Erythroblast (primary cell): ENCODE results near the gene TH.

ENCODE experiments used
- DNase-seq, 2 experiments: peaks; one replicate each; lab custom pipeline; 2025; lab: John Stamatoyannopoulos, UW
- GATA1 ChIP-seq: IDR thresholded peaks from 2 replicates; pipeline ENCODE4 v1.6.1; 2011; ENCODE audit warnings: low read depth, mild to moderate bottlenecking, control low read depth, low read length, moderate library complexity
- POLR2A ChIP-seq: IDR thresholded peaks from 2 replicates; pipeline ENCODE4 v1.6.1; 2011; ENCODE audit warnings: mild to moderate bottlenecking, low read length

Gene TH

DNA sequence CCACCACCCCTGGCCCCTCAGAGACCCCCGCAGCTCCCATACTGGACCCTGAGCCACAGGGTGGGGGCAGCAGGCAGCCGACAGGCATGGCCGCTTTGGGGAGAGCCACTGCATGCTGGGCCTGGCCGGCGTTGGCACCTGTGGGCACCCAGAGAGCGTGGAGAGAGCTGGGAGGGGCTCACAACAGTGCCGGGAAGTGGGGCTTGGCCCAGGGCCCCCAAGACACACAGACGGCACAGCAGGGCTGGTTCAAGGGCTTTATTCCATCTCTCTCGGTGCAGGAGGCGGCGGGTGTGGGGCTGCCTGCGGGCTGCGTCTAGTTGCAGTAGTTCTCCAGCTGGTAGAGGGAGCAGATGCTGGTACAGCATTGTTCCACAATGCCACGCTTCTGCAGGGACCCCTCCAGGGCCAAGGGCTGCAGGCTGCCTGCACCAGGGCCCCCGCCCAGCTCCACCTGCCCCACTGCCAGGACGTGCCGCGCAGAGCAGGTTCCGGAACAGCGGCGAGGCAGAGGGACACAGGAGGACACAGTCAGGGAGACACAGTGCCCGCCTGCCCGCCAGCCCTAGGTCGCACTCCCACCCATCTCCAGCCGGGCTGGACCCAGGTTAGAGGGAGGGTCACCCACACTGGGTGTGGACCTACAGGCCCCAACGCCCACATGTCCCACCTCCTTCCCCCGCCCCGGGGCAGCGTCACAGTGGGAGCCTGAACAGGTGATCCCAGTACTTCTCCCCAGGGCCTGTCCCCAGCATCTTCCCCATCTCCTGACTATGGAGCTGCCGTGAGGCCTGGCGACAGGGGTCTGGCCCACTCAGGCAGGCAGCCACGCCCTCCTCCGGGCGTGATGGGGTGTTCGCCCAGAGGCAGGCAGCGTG is 11.8 kb downstream of the TH start:
- TF ChIP-seq POLR2A (no peak), GATA1 (no peak)
- no peak for DNase-seq

- no peak for DNase-seq
- TF ChIP-seq GATA1 (no peak), POLR2A (no peak)
These were observed 12.6 kb downstream of the TH start for GRCh38 chr11:2158966-2159365.

GRCh38 chr11:2158296-2158737 is 13.3 kb downstream of the TH start:
- DNase-seq, result no peak
- no peak for TF ChIP-seq POLR2A
- TF ChIP-seq GATA1, result no peak

DNA sequence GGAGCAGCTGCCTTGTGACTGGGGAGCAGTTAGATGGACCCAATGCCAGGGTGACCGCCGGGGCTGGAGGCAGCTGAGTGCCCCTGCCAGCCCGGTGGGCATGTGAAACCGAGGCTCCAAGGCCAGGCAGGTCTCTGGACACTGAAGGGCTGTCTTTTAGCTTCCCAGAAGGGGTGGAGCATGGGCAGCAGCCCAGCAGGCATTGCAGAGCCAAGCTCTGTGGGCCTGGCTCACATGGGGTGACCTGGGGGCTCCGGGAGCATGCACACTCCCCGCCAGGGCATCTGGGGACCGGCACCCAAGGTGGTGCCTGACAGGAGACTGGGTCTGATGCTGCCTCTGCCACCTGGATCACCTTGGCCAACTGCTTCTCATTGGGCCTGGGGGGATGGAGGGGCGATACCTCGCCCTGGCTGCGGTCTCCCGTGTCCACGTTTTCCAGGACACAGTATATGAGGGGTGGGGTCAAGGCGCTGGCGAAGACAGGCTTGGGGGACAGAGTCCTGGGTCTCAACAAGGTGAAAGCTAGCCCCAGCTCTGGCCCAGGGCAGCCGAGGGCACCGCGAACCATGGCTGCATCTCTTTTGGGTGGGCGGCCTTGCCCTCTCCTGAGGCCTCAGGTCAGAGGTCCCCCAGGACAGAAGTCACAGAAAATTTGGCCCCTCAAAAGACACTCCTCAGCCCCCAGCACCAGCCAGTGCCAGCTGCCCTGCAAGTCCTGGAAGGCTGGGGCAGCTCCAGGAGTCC is 14.1 kb downstream of the TH start:
- DNase-seq, result no peak

DNA sequence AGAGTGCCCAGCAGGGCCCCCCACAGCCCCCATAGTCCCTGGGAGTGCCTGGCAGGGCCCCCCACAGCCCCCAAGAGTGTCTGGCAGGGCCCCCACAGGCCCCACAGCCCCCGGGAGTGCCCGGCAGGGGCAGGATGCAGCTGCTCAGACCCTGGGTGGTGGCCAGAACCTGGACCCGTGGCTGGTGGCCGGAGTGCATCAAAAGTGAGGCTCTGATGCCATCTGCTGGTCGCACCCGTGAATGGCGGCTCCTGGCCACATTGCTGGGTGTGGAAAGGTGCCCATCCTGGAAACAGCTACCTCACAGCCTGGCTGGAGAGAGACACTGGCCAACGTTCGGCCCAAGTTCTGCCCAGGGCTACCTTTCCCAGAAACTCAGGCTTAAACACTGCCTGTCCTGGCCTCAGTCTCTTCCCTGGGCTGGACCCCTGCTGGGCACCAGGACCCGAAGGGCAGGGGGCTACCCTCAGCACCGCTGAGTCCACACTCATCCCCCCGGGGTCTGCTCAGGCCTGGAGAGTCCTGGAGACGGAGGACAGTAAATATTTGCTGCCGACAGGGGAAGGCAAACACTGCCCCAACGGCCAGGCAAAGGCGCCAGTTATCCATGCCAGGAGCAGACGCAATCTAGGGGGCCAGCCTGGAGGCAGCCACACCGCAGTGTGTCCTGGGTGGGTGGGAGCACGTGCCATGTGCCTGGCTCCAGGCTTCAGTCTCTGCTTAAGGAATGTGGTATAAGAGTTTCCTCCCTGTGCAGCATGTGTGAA is 15.0 kb downstream of the TH start:
- DNase-seq, result peak; percentile 39 to 60

More for the DNA sequence above, 14.1 kb downstream of the TH start:
- TF ChIP-seq POLR2A, result no peak
- no peak for TF ChIP-seq GATA1

DNA sequence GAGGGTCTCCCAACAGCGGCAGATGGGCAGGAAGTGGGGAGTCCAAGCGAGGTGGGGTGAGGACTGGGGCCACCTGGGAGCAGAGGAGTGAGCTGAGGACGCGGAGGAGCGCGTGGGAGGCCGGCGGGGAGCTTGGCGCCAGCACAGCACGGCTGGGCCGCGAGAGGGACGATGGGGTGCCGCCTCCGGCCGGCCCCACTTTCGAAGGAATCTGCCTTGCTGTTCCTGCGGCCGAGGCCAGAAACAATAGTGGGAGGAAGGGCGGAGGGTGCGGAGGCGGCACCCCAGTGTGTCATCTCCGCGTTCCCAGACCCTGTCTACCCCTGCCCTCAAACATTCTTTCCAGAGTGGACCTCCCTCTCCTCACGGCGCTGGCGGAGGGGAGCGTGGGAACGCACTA is 16.1 kb downstream of the TH start:
- TF ChIP-seq POLR2A, result no peak
- no peak for TF ChIP-seq GATA1
- DNase-seq, result no peak

More for the DNA sequence above, 15.0 kb downstream of the TH start:
- no peak for TF ChIP-seq POLR2A
- TF ChIP-seq GATA1, result no peak

DNA sequence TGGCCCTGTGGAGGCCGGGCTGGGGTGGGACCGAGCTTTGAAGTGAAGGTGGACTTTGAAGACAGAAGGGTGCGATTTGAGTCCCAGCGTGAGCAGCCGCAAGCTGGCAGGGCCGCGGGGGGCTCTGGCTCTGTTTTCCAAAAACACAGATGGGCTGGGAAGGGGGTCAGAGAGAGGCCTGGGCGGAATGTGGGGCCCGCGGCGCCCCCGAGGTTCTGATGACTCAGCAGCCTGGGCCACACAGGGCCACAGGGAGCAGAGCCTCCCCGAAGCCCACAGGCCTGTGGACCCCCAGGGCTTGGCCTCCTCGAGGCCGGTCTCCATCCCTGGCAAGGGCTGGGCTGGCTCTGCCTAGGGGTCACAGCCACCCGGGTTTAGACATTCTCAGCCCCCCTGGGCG is 16.7 kb downstream of the TH start:
- DNase-seq, result no peak
- TF ChIP-seq POLR2A (no peak), GATA1 (no peak)

- TF ChIP-seq GATA1 (no peak), POLR2A (no peak)
- DNase-seq, result no peak
These were observed 17.4 kb downstream of the TH start for GRCh38 chr11:2154195-2154585.

GRCh38 chr11:2153581-2154194 is 17.9 kb downstream of the TH start:
- TF ChIP-seq POLR2A, result no peak
- TF ChIP-seq GATA1, result no peak
- no peak for DNase-seq

DNA sequence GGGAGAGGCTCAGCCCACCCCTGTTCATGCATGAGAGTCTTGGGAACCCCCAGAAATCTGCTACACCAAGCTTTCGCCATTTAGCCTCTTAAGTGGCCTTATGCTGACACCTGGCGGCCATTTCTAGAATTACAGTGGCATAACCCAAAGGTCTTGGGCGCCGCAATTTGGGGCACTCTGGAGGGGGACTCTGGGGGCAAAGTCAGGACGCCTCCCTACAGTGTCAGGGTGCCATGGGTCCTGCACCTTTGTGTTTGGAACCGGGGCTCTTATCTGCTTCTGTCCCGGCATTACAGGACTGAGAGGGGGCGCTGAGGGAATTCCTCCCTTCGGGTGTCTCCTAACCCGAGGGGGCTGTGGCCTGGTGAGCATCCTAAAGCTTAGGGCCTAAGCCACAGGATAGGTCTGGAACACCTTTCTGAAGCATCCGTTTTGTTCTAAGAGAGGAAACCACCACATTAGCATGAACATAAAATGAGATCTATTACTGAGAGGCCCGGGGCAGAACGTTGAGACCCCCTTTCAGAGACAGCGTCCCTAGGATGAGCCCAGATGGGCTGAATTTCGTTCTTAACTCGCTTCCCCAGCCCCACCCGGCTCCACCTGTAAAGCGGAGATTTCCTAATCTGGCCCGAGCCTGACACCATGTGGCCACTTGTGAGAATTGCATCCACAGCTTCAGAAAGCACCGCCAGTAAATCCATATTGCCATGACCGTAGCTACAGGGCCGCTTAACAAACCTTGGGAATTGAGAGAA is 19.9 kb downstream of the TH start:
- peak; percentile 74 to 85 for DNase-seq
- no peak for TF ChIP-seq POLR2A
- no peak for TF ChIP-seq GATA1

DNA sequence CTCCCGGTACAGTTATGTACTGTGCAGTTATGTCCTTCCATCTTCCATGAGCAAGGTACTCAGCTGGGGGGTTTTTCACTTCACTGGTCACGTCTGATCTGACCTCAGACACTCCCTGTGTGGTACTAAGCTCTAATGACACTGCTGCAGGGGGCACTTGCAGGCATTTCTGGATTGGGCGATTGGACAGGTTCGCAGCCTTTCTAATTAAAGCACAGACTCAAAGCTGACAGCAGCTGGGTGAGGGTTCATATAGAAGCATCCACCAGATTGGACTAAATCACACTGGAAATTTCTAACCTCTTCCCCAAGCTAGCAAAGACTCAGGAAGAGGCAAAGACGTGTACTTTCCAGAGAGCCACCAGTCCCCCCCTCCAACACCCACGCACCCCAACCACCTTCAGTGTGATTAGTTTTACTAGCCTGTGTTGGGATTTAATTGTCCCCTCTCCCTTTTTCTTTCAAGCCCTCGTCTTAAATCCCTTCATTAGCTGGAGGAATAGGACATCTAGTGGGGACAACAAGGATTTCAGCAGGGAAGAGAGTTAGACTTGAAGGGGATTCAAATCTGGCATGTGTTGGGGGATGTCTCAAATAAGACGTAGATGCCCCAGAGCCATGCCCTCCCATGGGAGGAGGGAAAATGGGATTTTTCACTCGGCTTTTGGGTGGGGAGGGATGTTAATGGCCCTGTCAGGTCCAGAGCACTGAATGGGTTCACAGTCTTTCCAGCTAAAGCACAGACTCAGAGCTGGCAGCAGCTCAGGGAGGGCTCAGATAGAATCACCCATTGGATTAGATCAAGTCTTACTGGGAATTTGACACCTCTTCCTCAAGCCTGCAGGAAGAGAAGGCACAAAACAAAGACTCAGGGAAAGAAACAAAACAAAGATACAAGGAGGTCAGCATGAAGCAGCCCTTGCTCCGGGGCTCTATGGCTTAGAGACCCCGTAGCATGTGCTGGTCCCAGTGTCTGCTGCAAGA is 21.5 kb downstream of the TH start:
- DNase-seq, result peak in 1 of 2 experiments; percentile 20
- TF ChIP-seq POLR2A (no peak), GATA1 (no peak)
